ENCODE measurements around the gene F3.
"Not testable (repeated sequence)": the region's sequence is repeated elsewhere in the genome, so short reads cannot be mapped to it uniquely, and the experiment has no call there.

- not testable (repeated sequence) for TF ChIP-seq PBX3 (IDR thresholded peaks at IDR 0.05); TEAD4 (IDR thresholded peaks at IDR 0.05; ENCODE audit: borderline replicate concordance, insufficient read depth); CTCF (IDR thresholded peaks at IDR 0.05); REST (IDR thresholded peaks at IDR 0.05; ENCODE audit: low read depth, low read length); EP300 (IDR thresholded peaks at IDR 0.05; ENCODE audit: borderline replicate concordance in 1 of 2, low read depth in 1 of 2, low read length in 1 of 2); USF2 (IDR thresholded peaks at IDR 0.05; ENCODE audit: borderline replicate concordance, low read depth, low read length); JUND (IDR thresholded peaks at IDR 0.05); SMC3 (IDR thresholded peaks at IDR 0.05; ENCODE audit: low read depth, low read length); RFX5 (IDR thresholded peaks at IDR 0.05; ENCODE audit: low read length)
Measured at GRCh38 chr1:94568806-94569205, 27.2 kb upstream of the F3 start.
